ENCODE results near the gene RERE. TPM values are rescaled to one million over a fixed set of nuclear protein-coding genes. Genes with fewer than 3 reads are reported as not detected.
"Not testable (repeated sequence)": the region's sequence is repeated elsewhere in the genome, so short reads cannot be mapped to it uniquely, and the experiment has no call there.

Gene RERE
- total RNA-seq, 2 donors from 2014 or later, result 144 to 174 TPM

- no peak for TF ChIP-seq CTCF (IDR thresholded peaks at IDR 0.05)
- no peak overlapping the region for H3K4me3 ChIP-seq
- no peaks in the 10 kb centered on the region for H3K9me3 ChIP-seq
- no peaks in the 10 kb centered on the region for H3K36me3 ChIP-seq
- no peak overlapping the region for H3K27ac ChIP-seq
- ATAC-seq (ENCODE audit: insufficient number of reproducible peaks, low FRiP score, low read depth) (no peak), DNase-seq (ENCODE audit: low spot score) (no peak)
- no peaks in the 10 kb centered on the region for H3K27me3 ChIP-seq (replicated peaks; ENCODE audit: insufficient read depth)
- H3K4me1 ChIP-seq (ENCODE audit: control insufficient read depth in 1 of 2, low read depth in 2 of 2), result peaks cover 0 to 14% of the 10 kb centered on the region in 2 donors
Measured at GRCh38 chr1:8731162-8731561, 86.3 kb downstream of the RERE start.

- TF ChIP-seq CTCF (IDR thresholded peaks at IDR 0.05), result no peak
- H3K9me3 ChIP-seq, result no peaks in the 10 kb centered on the region
- H3K36me3 ChIP-seq, result no peaks in the 10 kb centered on the region
- no peak overlapping the region for H3K4me3 ChIP-seq
- DNase-seq (ENCODE audit: low spot score) (no peak), ATAC-seq (ENCODE audit: insufficient number of reproducible peaks, low FRiP score, low read depth) (no peak)
- H3K4me1 ChIP-seq (ENCODE audit: control insufficient read depth in 1 of 2, low read depth in 2 of 2), result peaks cover 0 to 14% of the 10 kb centered on the region in 2 donors
- no peaks in the 10 kb centered on the region for H3K27me3 ChIP-seq (replicated peaks; ENCODE audit: insufficient read depth)
- H3K27ac ChIP-seq, result no peak overlapping the region
Measured at GRCh38 chr1:8728464-8728863, 89.0 kb downstream of the RERE start.

- DNase-seq (ENCODE audit: low spot score) (no peak), ATAC-seq (ENCODE audit: insufficient number of reproducible peaks, low FRiP score, low read depth) (no peak)
- peaks cover 0 to 14% of the 10 kb centered on the region in 2 donors for H3K4me1 ChIP-seq (ENCODE audit: control insufficient read depth in 1 of 2, low read depth in 2 of 2)
- no peaks in the 10 kb centered on the region for H3K27me3 ChIP-seq (replicated peaks; ENCODE audit: insufficient read depth)
- H3K4me3 ChIP-seq, result no peak overlapping the region
- no peaks in the 10 kb centered on the region for H3K9me3 ChIP-seq
- no peak for TF ChIP-seq CTCF (IDR thresholded peaks at IDR 0.05)
- H3K27ac ChIP-seq, result no peak overlapping the region
- no peaks in the 10 kb centered on the region for H3K36me3 ChIP-seq
Measured at GRCh38 chr1:8727809-8728213, 89.6 kb downstream of the RERE start.

GRCh38 chr1:8727316-8727715 is 90.1 kb downstream of the RERE start:
- not testable (repeated sequence) for H3K27ac ChIP-seq

GRCh38 chr1:8726801-8727186 is 90.6 kb downstream of the RERE start:
- H3K9me3 ChIP-seq; H3K36me3 ChIP-seq; H3K27ac ChIP-seq; DNase-seq (ENCODE audit: low spot score); H3K4me3 ChIP-seq; ATAC-seq (ENCODE audit: insufficient number of reproducible peaks, low FRiP score, low read depth); H3K27me3 ChIP-seq (replicated peaks; ENCODE audit: insufficient read depth): not testable (repeated sequence)
- peaks cover 0 to 14% of the 10 kb centered on the region in 2 donors for H3K4me1 ChIP-seq (ENCODE audit: control insufficient read depth in 1 of 2, low read depth in 2 of 2)

More at GRCh38 chr1:8727316-8727715, 90.1 kb downstream of the RERE start:
- H3K9me3 ChIP-seq; ATAC-seq (ENCODE audit: insufficient number of reproducible peaks, low FRiP score, low read depth); H3K36me3 ChIP-seq; H3K4me3 ChIP-seq; DNase-seq (ENCODE audit: low spot score); H3K27me3 ChIP-seq (replicated peaks; ENCODE audit: insufficient read depth): not testable (repeated sequence)
- H3K4me1 ChIP-seq (ENCODE audit: control insufficient read depth in 1 of 2, low read depth in 2 of 2), result peaks cover 0 to 14% of the 10 kb centered on the region in 2 donors

GRCh38 chr1:8723010-8723409 is 94.4 kb downstream of the RERE start:
- no peak overlapping the region for H3K27ac ChIP-seq
- H3K36me3 ChIP-seq, result no peaks in the 10 kb centered on the region
- no peak for TF ChIP-seq CTCF (IDR thresholded peaks at IDR 0.05)
- H3K4me1 ChIP-seq (ENCODE audit: control insufficient read depth in 1 of 2, low read depth in 2 of 2), result peaks cover 0 to 11% of the 10 kb centered on the region in 2 donors
- no peaks in the 10 kb centered on the region for H3K27me3 ChIP-seq (replicated peaks; ENCODE audit: insufficient read depth)
- no peak for ATAC-seq (ENCODE audit: insufficient number of reproducible peaks, low FRiP score, low read depth)
- no peak for DNase-seq (ENCODE audit: low spot score)
- H3K9me3 ChIP-seq, result no peaks in the 10 kb centered on the region
- H3K4me3 ChIP-seq, result no peak overlapping the region
